Measurements from ENCODE around the gene PPRC1. TPM values are rescaled to one million over a fixed set of nuclear protein-coding genes. Genes with fewer than 3 reads are reported as not detected.
A peak's percentile ranks its signal among the peaks of the same experiment; 100 is the strongest.

The PPRC1 gene
- total RNA-seq, 1 donor from 2014 or later, result 10.0 TPM

- FAIRE-seq, result no peak
Observed at GRCh38 chr10:102120142-102120990, 12.5 kb upstream of the PPRC1 start, which contains the start of gene LDB1. Gene LDB1 (minus strand): TSS chr10:102120368. CDS start chr10:102120110, 258 bp downstream.

GRCh38 chr10:102120991-102121738 is 11.7 kb upstream of the PPRC1 start:
- Histone ChIP-seq H3K36me3 (ENCODE audit: control insufficient read depth, insufficient read depth, low read length) (no peaks in the 10 kb centered on the region), H3K27me3 (ENCODE audit: control insufficient read depth, insufficient read depth, low read length) (no peaks in the 10 kb centered on the region), H3K4me3 (ENCODE audit: low read depth, low read length) (peak overlapping the region; percentile 59)
- no peak for FAIRE-seq
- TF ChIP-seq CTCF (IDR thresholded peaks at IDR 0.05; ENCODE audit: insufficient read depth, low read length, severe bottlenecking), result no peak
- peak; percentile 47 for DNase-seq (ENCODE audit: low read depth)

More at GRCh38 chr10:102120142-102120990, 12.5 kb upstream of the PPRC1 start, which contains the start of gene LDB1:
- Histone ChIP-seq H3K27me3 (ENCODE audit: control insufficient read depth, insufficient read depth, low read length) (no peaks in the 10 kb centered on the region), H3K36me3 (ENCODE audit: control insufficient read depth, insufficient read depth, low read length) (no peaks in the 10 kb centered on the region), H3K4me3 (ENCODE audit: low read depth, low read length) (peak within 1 kb of the TSS; percentile 59)
- no peak for TF ChIP-seq CTCF (IDR thresholded peaks at IDR 0.05; ENCODE audit: insufficient read depth, low read length, severe bottlenecking)
- DNase-seq (ENCODE audit: low read depth), result peak; percentile 53

- no peak for DNase-seq (ENCODE audit: low read depth)
- Histone ChIP-seq H3K36me3 (ENCODE audit: control insufficient read depth, insufficient read depth, low read length) (no peaks in the 10 kb centered on the region), H3K27me3 (ENCODE audit: control insufficient read depth, insufficient read depth, low read length) (no peaks in the 10 kb centered on the region), H3K4me3 (ENCODE audit: low read depth, low read length) (no peak overlapping the region)
- no peak for FAIRE-seq
- no peak for TF ChIP-seq CTCF (IDR thresholded peaks at IDR 0.05; ENCODE audit: insufficient read depth, low read length, severe bottlenecking)
Observed at GRCh38 chr10:102121739-102122372, 11.0 kb upstream of the PPRC1 start.

- no peak for DNase-seq (ENCODE audit: low read depth)
- Histone ChIP-seq H3K27me3 (ENCODE audit: control insufficient read depth, insufficient read depth, low read length) (no peaks in the 10 kb centered on the region), H3K36me3 (ENCODE audit: control insufficient read depth, insufficient read depth, low read length) (no peaks in the 10 kb centered on the region), H3K4me3 (ENCODE audit: low read depth, low read length) (no peak overlapping the region)
- no peak for TF ChIP-seq CTCF (IDR thresholded peaks at IDR 0.05; ENCODE audit: insufficient read depth, low read length, severe bottlenecking)
- no peak for FAIRE-seq
Observed at GRCh38 chr10:102122450-102122849, 10.4 kb upstream of the PPRC1 start.

GRCh38 chr10:102123223-102123622 is 9.6 kb upstream of the PPRC1 start:
- no peak for FAIRE-seq
- Histone ChIP-seq H3K36me3 (ENCODE audit: control insufficient read depth, insufficient read depth, low read length) (no peaks in the 10 kb centered on the region), H3K27me3 (ENCODE audit: control insufficient read depth, insufficient read depth, low read length) (no peaks in the 10 kb centered on the region), H3K4me3 (ENCODE audit: low read depth, low read length) (no peak overlapping the region)
- no peak for DNase-seq (ENCODE audit: low read depth)
- TF ChIP-seq CTCF (IDR thresholded peaks at IDR 0.05; ENCODE audit: insufficient read depth, low read length, severe bottlenecking), result no peak
